ENCODE data around the gene EFTUD2. TPM values are rescaled to one million over a fixed set of nuclear protein-coding genes. Genes with fewer than 3 reads are reported as not detected.
"Not testable (repeated sequence)": the region's sequence is repeated elsewhere in the genome, so short reads cannot be mapped to it uniquely, and the experiment has no call there.

EFTUD2 gene
- polyA plus RNA-seq, 3 donors = 82.9 to 144 (median 104) TPM

- H3K27me3 ChIP-seq (ENCODE audit: control insufficient read depth in 2 of 2, insufficient read depth in 2 of 2, low read length in 2 of 2) = peaks cover 2 to 10% of the 10 kb centered on the region in 2 donors
- H3K27ac ChIP-seq (ENCODE audit: low read depth in 1 of 2, low read length in 2 of 2) = no peak overlapping the region
- DNase-seq = no peak
- Mint-ChIP-seq H3K27ac (no peak overlapping the region), H3K27me3 (ENCODE audit: low read depth in 3 of 3) (peaks cover 11 to 43% (median 19%) of the 10 kb centered on the region in 3 donors), H3K36me3 (no peaks in the 10 kb centered on the region), H3K9me3 (no peaks in the 10 kb centered on the region), H3K4me1 (no peaks in the 10 kb centered on the region), H3K4me3 (no peak overlapping the region)
- H3K79me2 ChIP-seq (ENCODE audit: insufficient read depth, low read length) = no peaks in the 10 kb centered on the region
- TF ChIP-seq CTCF (IDR thresholded peaks at IDR 0.05) = no peak
- H3K4me2 ChIP-seq (replicated peaks; ENCODE audit: extremely low read depth, low read length, poor library complexity, severe bottlenecking) = no peak overlapping the region
- intact Hi-C loops (cut with micrococcal nuclease) = no loop called here
- no peaks in the 10 kb centered on the region for H3K9me3 ChIP-seq (replicated peaks in 1 of 2; ENCODE audit: control insufficient read depth in 1 of 2, insufficient read depth in 1 of 2, low read length in 2 of 2)
- H3K4me3 ChIP-seq (replicated peaks in 1 of 3; ENCODE audit: low read depth in 2 of 3, low read length in 3 of 3) = no peak overlapping the region
- no peaks in the 10 kb centered on the region for H3K4me1 ChIP-seq (ENCODE audit: control insufficient read depth in 1 of 2, insufficient read depth in 2 of 2, low read length in 2 of 2)
- H2AFZ ChIP-seq (ENCODE audit: insufficient read depth, low read depth, low read length, poor library complexity, severe bottlenecking) = no peak overlapping the region
- H3K9ac ChIP-seq (ENCODE audit: insufficient read depth, low read length, poor library complexity, severe bottlenecking) = no peak overlapping the region
- H3K36me3 ChIP-seq (replicated peaks in 1 of 2; ENCODE audit: control insufficient read depth in 1 of 2, insufficient read depth in 2 of 2, low read length in 2 of 2) = no peaks in the 10 kb centered on the region
- H4K20me1 ChIP-seq (ENCODE audit: insufficient read depth, low read length) = no peaks in the 10 kb centered on the region
- 100% methylated on average over 3 of the region's 7 CpGs for WGBS (ENCODE audit: insufficient coverage)
Observed at GRCh38 chr17:44820631-44821212, 78.5 kb downstream of the EFTUD2 start.

- H3K27me3 ChIP-seq (ENCODE audit: control insufficient read depth in 2 of 2, insufficient read depth in 2 of 2, low read length in 2 of 2); H3K9ac ChIP-seq (ENCODE audit: insufficient read depth, low read length, poor library complexity, severe bottlenecking); DNase-seq; H3K79me2 ChIP-seq (ENCODE audit: insufficient read depth, low read length); H3K27ac ChIP-seq (ENCODE audit: low read depth in 1 of 2, low read length in 2 of 2); intact Hi-C loops (cut with micrococcal nuclease); H2AFZ ChIP-seq (ENCODE audit: insufficient read depth, low read depth, low read length, poor library complexity, severe bottlenecking); H3K4me3 Mint-ChIP-seq; H3K9me3 ChIP-seq (replicated peaks in 1 of 2; ENCODE audit: control insufficient read depth in 1 of 2, insufficient read depth in 1 of 2, low read length in 2 of 2); H3K9me3 Mint-ChIP-seq; H3K4me1 Mint-ChIP-seq; H3K27ac Mint-ChIP-seq; H3K36me3 ChIP-seq (replicated peaks in 1 of 2; ENCODE audit: control insufficient read depth in 1 of 2, insufficient read depth in 2 of 2, low read length in 2 of 2); H3K36me3 Mint-ChIP-seq; H4K20me1 ChIP-seq (ENCODE audit: insufficient read depth, low read length); H3K4me3 ChIP-seq (replicated peaks in 1 of 3; ENCODE audit: low read depth in 2 of 3, low read length in 3 of 3); H3K4me1 ChIP-seq (ENCODE audit: control insufficient read depth in 1 of 2, insufficient read depth in 2 of 2, low read length in 2 of 2); H3K4me2 ChIP-seq (replicated peaks; ENCODE audit: extremely low read depth, low read length, poor library complexity, severe bottlenecking): not testable (repeated sequence)
- 95% methylated on average over 3 of the region's 6 CpGs for WGBS (ENCODE audit: insufficient coverage)
- peaks cover 6 to 36% (median 16%) of the 10 kb centered on the region in 3 donors for H3K27me3 Mint-ChIP-seq (ENCODE audit: low read depth in 3 of 3)
Observed at GRCh38 chr17:44818508-44818907, 80.7 kb downstream of the EFTUD2 start.

Data from CD14-positive monocyte (primary cell).